T47D (cell line): Measurements from ENCODE around the gene OR4K5.
"Not testable (repeated sequence)": the region's sequence is repeated elsewhere in the genome, so short reads cannot be mapped to it uniquely, and the experiment has no call there.

Source experiments
- DNase-seq, 2 experiments: peaks; one replicate each; pipeline versions ENCODE4 v3.0.0 to v3.0.0-alpha.2; 2011 to 2012; ENCODE audit warnings: low read depth in 1 of 2, low spot score in 1 of 2
- JUND ChIP-seq: IDR thresholded peaks from 2 replicates; pipeline ENCODE4 v1.6.1; 2012; ENCODE audit warnings: low read depth
- in situ Hi-C: cut with HindIII; loops from 2 replicates; pipeline ENCODE4 v1.10.0; 2016; ENCODE audit warnings: low sequenced_read_pairs, low pct_unique_long_range_greater_than_20kb

The OR4K5 gene

GRCh38 chr14:19930617-19931016 is 10.2 kb downstream of the OR4K5 start, which contains the start of gene OR4K1:
Gene OR4K1 (plus strand): TSS chr14:19930917. CDS start chr14:19935667, 4,750 bp downstream.
- DNase-seq: no peak
- in situ Hi-C loops: no loop called here
- TF ChIP-seq JUND: no peak

DNA sequence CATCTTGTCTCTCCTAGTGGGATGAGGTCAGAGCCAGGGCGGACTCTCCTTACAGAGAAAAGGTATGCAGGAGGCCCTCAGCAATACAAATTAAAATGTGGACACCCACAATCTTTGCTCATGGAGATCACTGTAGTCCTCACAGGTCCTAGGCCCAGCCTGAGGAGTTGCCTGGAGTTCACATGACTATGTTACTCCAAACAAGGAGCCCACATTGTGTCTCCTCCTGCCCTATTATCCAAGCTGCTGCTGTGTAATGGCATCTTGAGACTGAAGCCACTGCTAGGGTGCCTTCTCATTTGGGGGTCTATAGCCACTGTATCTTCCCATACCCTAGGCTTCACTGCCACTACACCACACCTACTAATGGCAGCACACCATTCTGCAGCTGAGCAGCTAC is 21.3 kb downstream of the OR4K5 start:
- DNase-seq: no peak
- in situ Hi-C loops: no loop called here
- TF ChIP-seq JUND: no peak

GRCh38 chr14:19947413-19948090 is 27.1 kb downstream of the OR4K5 start:
- in situ Hi-C loops: no loop called here
- peak; percentile 1 to 27 for DNase-seq
- no peak for TF ChIP-seq JUND

- in situ Hi-C loops: no loop called here
- no peak for TF ChIP-seq JUND
- no peak for DNase-seq
Observed at GRCh38 chr14:19949218-19949617, 28.8 kb downstream of the OR4K5 start.

DNA sequence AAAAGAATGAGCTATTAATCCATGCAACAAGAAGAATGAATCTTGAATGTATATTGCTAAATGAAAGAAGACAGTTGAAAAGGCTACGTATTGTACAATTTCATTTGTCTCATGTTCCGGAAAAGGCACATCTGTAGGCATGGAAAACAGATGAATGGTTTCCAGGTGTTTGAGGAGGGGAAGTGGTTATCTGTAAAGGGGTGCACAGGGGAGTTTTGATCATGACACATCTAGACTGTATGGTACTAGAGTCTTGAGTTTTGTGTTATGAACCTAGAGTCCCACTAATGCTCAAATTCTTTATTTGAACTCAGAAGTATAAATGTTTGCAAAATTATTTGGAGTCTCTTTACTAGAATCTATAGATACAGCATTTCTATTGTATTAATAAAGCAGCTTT is 49.3 kb downstream of the OR4K5 start:
- DNase-seq, in situ Hi-C loops: not testable (repeated sequence)
